Pons (tissue), 1 donor: Measurements from ENCODE around the gene PBRM1.
A peak's percentile ranks its signal among the peaks of the same experiment; 100 is the strongest.

Source experiments
- DNase-seq: peaks from one replicate; pipeline ENCODE4 v3.0.0-alpha.2; 2016; ENCODE audit warnings: low spot score

The PBRM1 gene

DNA sequence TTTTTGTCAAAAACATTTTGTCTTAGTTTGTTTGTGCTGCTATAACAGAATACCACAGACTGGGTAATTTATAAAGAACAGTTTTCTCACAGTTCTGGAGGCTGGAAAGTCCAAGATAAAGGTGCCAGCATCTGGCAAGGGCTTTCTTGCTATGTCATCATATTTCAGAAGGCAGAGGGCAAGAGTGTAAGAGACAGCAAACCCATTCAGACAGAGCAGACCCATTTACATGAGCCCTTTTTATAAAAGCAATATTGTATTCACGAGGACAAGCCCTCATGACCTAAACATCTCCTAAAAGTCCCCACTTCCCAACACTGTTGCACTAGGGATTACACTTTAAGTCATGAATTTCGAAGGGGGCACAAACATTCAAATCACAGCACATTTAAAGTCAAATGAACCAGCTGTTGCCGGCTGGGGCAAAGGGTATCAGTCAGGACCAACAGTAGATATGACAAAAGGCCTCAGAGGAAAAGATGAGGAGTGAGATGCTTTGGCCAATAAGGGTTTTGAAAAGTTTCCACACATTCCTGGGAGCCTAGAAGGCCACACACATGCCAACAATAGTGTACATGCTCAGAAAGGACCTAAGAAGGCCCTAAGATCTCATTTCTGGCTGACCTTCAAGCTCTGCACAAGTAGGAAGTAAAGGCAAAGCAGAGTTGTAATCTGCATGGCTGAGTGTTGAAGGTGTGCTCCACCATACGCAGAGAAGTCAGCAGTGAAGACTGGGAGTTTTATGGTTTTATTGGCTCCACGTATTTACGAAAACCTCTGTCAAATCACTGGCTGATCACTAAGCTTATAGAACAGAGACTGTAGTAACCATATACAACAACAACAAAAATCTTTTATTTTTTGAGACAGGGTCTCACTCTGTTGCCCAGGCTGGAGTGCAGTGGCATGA lies 111.4 kb downstream of the PBRM1 start:
- DNase-seq: no peak

DNA sequence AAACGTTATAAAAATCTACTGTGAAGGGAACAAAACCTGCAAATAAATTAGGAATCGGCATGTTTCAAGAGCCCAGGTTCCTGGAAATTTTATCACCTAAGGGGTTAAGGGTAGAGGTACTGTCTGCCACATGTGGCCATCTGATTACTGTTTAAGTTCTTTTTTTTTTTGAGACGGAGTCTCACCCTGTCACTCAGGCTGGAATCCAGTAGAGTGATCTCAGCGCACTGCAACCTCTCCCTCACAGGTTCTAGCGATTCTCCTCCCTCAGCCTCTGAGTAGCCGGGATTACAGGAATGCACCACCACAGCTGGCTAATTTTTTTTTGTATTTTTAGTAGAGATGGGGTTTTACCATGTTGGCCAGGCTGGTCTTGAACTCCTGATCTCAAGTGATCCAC lies 113.5 kb downstream of the PBRM1 start:
- no peak for DNase-seq

DNA sequence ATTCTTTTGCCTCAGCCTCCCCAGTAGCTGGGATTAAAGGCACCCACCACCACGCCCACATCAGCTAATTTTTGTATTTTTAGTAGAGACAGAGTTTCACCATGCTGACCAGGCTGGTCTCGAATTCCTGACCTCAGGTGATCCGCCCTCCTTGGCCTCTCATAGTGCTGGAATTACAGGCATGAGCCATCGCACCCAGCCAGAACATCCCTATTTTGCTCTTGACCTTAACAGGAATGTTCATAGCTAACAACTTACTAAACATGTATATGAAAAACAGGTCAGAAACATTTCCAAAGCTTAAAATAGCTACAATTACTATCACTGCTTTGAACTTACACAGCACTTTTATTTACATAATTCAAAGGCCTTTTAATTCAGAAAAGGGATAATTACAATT lies 115.6 kb downstream of the PBRM1 start:
- no peak for DNase-seq

DNA sequence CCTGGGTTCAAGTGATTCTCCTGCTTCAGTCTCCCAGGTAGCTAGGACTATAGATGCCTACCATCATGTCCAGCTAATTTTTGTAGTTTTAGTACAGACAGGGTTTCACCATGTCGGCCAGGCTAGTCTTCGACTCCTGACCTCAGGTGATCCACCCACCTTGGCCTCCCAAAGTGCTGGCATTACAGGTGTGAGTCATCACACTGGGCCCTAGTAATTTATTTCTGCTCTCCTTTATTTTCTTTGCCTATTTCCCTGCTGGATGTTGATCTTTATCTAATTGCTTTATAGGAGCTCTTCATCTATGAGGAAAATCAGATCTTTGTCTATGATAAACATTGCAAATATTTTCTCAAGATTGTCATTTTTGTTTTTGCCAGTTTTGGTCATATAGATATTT lies 117.6 kb downstream of the PBRM1 start:
- DNase-seq: no peak

DNA sequence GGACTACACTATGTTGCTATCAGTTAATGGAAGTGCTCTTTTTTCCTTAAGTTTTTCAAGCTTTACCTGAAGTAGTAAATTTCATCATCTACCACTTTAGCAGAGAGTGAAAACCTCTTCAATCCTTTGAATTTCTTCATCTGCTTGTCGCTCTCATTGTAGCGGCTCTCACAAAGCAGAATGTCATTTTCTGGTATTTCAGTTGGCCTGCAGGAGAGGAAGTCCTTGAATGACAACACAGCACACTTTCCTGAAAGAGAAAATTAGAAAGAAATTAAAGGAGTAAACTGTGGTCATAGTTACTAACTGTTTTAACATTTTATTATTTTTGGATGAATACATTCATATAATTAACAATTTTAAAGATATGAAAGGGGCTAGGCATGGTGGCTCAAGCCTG lies 121.7 kb downstream of the PBRM1 start:
- DNase-seq: no peak

DNA sequence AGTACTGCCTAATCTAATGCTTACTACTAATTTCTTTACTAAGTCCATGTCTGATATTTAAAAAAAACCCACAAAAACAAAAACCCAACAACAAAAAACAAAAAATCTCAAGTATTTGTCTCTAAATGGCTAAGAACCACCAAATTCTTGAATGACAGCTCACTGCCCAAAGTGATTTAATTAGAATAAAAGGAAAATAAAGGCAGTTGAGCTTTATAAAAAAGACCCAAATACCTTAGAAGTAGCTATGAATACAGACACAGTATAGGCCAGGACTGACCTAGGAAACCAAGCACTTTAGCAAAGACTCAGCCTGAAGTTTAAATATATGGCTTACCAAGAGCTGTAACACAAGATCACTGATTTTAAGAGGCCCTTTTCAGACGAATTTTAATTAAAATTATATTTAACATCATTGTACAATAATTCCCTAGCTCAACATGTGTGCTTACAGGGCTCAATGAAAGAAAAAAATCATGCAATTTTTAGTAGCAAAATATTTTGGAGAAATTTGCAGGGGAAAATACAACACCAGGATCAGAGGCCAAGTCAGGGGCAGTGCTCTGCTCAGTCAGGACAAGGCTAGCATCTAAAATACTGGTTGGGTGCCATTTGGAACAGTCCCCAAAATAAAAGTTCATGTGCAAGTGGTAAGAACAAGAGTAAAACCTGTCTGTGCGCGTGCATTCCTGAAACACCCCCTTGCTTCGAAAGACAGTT lies 124.5 kb downstream of the PBRM1 start:
- DNase-seq: no peak

DNA sequence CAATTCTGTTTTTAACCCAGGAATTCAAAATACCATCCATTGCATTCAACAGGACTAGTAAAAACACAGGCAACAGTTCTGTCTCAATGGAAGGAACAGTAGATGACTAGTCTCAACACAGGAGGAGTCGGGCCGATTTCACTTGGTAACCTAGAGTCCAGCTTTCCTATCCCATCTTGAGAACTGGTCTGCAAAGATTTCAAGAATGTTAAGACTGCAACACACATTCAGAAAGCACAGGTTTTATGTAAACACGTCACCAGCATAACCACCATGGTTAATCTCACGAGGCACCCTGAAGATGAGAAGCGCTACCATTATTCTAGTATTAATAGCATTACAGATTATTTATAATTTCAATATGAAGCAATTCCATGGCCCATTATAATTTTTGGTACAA lies 127.3 kb downstream of the PBRM1 start:
- no peak for DNase-seq

DNA sequence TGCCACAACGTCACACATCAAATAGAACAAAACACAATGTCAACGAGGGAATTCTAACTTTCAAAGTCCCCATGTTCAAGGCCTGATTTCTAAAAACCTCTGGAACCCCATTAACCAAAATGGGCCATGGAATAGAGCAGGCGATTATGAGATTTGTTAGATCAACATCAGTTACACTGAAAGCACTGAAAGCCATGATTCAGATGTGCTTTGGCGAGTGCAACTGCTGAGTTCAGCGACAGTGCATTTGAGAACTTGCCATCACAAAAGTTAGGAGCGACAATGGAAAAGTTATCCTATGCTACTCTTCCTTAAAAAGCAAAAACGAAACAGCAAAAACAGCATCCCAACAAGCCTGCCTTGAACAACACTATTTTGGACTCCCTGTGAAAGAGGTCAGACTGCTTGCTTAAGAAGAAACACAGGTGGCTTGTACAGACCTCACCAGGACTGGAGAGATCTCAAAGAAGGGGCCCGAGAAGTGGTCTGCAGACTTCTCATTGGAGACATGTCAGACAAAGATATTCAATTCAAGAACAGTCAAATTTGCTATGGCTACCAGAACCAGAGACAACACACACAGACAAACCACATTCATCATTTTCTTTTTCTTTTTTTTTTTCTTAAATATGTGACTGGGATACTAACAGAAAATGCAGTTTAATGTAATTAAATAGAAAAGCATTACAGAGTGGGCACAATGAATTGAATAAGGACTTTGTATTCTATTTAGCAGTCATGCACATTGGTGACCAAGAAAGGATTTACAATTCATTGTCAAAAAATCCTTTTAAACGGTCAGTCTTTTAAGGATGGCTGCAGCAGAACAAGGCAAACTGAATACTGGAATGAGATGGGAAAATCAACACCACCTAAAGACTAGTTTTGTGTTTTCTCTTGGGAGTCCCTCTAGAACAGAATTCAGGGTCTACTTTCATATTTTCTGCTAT lies 128.4 kb downstream of the PBRM1 start:
- peak; percentile 60 for DNase-seq

DNA sequence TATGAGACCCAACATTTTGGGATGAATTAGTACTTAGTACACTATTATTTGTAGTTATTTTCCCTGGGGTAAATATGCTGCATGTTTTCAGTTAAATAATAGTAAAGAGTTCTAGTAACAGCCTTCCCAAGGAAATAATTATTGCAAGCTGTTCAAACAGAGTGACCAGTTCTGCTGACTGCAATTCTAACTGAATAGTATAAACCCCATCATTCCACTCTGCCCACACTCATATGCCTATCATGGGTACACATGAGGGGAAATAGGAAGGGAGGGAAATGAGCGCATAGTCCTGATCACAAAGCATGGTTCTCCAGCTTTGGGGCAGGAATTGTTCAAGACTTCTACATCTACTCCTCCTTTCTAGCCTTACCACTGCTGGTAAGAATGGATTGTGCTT lies 130.7 kb downstream of the PBRM1 start:
- DNase-seq: no peak

DNA sequence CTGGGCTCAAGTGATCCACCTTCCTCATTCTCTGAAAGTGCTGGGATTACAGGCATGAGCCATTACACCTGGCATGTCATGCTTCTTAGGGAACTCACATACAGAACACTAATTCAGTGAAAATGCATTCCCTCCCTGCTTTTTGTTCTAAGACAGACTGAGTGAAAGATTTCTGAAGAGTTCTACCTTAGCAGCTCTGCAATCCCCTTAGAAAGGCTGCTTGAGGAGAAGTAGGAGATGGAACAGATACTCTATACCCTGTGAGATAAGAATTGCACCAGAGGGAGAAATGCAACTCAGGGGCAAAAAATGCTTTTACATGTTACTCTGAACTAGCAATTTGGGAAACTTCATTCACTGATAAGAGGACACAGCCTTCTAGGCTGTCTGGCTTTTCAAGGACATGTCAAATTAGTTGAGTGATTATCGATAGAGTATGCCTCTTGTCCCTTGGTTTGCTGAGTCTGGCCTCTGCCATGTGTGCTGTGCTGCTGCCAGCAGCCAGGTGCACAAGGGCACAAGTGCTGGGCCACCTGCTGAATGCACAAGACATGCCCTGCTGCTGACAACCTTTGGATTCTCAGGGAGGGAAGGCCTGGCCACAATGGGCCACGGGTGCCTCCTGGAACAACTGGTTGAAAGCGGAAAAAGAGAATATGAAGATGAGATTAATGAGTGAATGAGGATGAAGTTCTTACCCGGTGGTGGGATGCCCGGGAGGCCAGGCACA lies 131.5 kb downstream of the PBRM1 start:
- DNase-seq: no peak

DNA sequence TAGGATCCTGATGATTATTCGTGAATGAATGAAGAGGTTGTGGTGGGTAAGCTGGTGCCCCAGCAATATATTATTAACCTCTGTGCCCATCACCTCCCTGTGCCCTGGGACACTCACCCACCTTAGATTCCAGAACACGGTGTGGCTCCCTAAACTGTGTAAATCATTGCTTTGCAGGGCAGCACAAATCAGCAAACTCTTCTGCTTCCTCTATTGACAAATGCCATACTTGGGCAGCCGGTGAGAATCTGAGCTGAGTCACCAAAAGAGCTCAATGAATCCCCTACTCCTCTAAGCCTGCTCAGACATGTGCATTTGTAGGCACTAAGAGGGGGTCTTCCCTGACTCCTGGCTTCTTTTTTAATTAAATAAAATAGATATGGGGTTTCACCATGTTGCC lies 133.6 kb downstream of the PBRM1 start:
- DNase-seq: no peak

DNA sequence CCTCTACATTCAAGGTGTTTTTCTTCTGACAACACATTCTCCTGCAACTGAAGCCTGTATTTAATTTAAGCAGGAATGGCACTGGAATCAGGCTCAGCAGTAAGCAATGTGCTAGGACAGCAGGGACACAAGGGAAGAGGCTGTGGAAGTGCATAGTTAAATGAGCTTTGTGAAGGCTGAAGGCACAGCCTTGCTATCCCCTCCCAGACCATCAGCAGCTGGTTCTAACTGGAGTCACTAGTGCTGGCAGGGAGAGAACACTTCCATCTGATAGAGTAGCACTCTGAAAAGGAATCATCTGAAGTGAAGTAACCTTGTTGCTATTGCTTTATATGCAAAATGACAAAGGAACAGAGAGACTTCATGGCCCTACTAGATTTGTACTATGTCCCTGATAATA lies 134.6 kb downstream of the PBRM1 start:
- DNase-seq: peak; percentile 78

DNA sequence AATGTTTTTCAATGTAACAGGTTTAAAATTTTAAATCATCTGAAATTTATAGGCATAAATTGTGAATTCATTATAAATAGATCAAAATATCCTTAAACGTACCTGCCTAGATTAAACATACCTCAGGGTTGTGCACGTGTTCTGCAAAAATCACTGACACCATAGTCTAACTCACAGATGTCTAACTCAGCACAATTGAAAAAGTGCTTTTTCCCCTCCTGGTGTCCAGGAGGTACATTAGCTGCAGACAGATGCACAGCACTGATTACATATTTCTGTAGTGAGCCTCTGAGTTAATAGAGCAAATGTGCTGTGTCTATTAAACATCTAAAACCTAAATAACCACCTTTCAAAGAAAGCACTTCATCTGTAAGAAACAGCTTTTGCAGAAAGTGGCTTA lies 138.6 kb downstream of the PBRM1 start:
- no peak for DNase-seq

DNA sequence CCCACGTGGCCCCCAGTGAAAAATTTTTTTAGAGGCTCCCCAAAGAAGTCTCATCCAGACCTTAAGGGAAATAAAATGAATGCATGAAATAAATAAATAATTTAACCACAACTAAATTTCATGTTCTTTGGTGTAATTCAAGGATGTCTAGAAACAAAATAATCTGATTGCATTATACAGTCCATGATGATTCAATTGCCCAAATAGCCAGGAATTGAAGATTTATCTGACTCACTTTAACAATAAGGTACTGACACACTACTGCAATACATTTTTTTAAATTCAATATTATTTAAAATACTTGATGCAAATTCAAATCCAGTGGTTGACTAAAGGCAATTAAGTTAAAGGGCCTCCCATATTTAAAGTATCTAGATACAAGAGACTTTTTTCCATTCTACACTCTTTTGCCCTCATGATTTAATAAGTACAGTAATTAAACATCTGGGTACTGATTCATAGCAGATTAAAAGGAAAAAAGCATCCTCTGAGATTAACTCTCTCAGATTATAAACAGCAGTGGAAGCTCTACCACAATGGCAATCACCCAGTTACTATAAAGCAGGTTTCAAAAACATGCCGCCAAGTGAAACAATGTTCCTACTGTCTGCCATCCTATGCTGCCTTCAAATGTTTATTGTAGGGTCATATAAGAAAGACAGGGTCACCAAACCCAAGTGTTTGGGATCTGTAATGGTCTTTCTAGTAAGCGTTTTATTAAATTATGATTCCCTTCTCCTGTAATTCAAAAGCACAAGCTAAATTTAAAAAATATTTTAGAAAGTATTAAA lies 139.4 kb downstream of the PBRM1 start:
- DNase-seq: peak; percentile 49

DNA sequence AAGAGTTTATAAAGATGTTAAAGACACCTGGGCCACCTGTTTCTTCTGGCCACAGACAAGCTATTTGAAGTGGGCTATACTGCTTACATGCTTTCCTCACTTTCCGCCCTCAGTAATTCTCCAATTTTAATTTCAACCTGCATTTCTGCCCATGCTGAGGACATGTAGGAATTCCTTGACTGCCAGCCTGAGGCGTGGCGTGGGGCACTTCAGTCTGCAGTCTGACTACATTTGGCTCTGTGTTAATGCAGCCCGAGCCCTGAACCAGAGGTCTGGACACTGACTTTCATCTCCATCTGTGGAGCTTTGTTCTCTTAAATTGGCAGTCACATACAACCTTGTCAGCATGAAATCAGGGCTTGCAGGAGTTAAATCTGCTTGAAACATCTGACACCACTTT lies 140.8 kb downstream of the PBRM1 start:
- DNase-seq: no peak

DNA sequence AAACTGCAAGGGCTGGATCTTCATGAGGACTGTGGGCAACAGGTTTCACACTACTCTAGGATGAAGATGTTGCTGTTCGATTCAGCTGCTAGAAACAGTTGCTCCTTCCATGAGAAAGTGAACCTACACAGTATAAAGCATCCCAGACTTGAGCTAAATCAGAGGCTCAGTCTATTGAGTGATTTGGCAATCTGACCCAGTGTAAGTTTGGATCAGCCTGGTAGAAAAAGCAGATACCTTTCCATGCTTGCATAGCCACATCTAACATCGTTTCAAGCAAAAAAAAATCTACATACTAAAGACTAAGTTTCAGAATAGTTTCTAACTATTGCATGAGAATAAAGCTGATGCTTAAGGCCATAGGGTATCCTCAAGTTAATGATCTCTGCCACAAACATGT lies 144.7 kb downstream of the PBRM1 start:
- DNase-seq: no peak

DNA sequence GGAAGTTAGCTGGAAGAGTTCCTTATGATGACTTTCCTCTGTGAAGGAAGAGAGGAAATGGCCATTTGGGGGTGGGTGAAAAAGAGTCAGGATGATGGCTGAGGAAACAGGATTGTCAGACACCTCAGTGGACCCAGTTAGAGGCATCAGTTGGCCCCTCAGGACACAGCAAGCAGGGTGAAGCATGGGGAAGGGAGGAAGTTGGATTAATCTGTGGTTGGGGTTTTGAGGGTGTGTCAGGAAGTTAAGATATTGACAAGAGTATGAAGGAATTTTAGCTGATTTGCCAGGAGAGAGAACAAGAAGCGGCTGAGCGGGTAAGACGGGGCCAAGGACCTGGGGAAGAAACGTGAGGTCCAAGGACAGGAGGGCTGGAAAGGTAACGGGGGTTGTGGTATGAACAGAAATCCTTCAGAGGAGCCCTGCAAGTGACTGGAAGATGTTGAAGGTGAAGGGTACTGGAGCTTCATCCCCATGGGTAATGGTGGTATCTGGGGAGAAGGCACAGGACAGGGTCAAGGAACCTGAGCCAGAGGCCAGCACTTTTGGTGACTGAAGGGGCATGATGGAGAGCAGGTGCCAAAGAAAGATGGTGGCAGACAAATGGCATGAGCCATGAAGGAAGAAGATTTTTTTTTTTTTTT lies 146.6 kb downstream of the PBRM1 start:
- no peak for DNase-seq

DNA sequence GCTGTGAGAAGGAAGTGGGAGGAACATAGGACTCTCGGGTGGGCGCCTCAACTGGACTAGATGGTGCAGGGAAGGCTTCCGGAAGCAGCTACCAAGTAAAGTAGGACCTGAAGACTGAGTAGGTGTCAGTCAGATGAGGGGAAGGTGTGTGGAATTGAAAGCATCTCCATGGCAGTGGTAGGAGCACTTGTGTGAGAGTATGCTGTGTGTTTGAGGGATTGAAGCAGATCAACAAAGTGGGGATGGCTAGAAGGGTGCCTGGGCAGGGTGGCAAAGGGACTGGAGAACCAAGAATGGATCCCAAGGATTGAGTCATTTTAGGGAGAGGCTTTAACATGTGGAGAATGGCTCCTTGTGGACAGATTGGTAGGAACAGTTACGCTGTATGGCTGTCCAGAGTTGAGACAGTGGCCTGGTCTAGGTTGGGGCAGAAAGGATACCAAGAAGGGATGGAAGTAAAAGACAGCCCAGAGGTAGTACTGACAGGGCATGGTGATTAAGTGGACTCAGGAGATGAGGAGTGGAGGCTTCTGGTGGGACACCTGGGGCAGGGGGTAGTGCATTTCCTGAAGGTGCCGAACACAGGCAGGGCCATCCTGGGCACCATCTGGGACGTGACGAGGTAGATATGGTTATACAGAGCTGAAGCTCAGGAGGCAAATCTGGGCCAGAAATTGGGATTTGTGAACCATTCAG lies 147.8 kb downstream of the PBRM1 start:
- no peak for DNase-seq

DNA sequence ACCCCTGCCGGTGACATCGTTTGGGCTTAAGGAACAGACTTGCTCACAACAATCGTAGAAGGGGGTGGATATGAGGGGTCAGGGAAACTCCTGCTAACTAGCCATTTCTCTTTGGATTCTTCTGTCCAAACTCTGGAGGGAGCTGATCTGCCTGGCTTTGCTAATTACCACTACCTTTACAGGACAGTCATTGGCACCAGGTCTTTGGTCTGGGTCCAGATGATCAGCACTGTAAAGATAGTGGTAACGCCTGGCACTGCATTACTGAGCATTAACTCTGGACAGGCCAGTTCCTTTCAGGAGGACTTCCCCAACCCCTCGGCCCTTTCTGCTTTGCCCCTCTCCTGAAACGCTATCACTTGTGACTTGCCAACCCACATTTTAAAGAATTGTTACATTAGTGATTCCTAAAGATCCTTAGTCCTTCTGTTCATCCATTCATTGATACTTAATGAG lies 148.5 kb downstream of the PBRM1 start:
- DNase-seq: no peak
